Activated CD4-positive, CD25-positive, alpha-beta regulatory T cell (primary cell): Measurements from ENCODE around the gene LNX1.
"Not testable (repeated sequence)": the region's sequence is repeated elsewhere in the genome, so short reads cannot be mapped to it uniquely, and the experiment has no call there.

Experiments used
- DNase-seq, 4 experiments: peaks; one replicate each; lab custom pipeline; 2025; lab: John Stamatoyannopoulos, UW

LNX1 gene

GRCh38 chr4:53494851-53495250 lies 96.4 kb downstream of the LNX1 start:
- no peak for DNase-seq

GRCh38 chr4:53490965-53491622 lies 100.2 kb downstream of the LNX1 start:
- no peak for DNase-seq

DNA sequence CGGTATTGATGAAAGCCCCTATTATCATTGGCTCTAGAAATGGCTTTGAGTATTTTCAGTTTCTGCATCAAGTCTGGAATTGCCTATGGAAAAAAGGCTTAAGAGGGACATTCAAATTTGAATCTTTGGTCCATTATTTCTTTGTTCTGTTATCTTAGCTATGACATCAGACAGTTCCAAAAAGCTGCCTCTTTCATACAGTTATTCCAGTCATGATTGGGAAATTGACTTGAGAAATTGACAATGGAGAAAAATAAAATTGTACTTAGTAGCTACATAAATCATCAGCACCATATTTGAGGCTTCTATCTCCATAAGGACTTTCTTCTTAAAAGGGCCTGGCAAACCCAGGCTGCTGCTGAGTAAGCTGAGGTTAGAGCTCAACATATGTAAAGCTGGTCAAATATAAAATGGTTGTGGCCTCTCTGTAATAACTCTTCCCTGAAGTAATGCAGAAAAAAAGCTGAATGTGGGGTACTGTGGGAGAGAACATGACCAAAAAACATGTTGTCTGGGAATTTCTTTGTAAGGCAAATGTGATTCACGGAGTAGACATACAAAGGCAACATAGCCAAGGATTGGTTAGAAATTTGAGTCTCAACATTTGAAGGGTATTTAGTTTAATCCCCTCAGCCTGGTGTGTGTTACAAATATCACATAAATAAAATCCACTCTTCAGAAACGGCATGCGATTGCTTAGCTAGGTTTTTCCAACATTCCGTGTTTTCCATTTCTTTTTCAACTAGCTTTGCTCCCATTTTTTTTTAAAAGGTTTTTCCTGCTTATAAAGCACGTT lies 100.9 kb downstream of the LNX1 start:
- DNase-seq, result no peak

DNA sequence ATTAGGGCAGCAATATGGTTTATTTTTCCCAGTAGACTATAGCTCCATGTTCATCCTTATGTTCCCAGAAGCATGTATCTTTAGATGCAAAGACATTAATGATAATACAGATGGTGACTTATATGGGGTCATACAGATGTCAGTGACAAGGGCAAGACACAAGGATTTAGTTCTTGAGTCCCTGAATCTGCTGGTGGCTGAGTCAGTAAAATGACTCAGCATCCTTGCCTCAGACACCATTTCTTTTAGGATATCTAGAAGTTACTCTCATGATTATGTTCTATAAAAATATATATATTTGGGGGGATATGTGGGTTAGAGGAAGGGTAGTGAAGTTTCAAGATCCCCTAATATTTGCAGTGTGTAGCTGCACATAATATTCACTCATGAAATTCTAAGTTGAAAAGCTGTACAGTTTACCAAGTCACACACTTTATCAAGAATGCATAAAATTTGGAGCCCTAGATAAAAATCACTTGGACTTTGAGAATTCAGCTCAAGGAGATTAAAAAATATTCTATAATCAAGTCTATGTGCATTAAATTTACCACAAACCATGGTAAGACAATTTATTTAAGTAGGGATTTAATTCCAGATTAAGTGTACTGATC lies 101.9 kb downstream of the LNX1 start:
- DNase-seq, result no peak

GRCh38 chr4:53487766-53488165 lies 103.5 kb downstream of the LNX1 start:
- DNase-seq, result no peak

DNA sequence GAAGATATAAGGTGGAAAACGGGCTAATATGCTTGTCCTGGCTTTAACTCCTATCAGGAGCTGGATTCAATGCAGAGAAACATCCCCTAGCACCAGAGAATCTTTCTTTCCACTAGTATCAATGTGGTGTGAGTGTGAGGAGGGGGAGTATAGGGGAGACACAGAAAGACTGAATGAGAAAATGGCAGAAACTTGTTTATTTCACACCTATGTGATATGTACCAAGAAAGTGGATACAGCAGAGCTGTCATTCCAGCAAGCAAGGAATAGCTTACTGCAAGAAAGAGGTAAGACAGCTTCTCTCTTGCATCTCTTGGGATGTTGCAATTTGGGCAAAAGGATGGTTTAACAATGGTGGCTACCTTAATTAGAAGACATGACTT lies 105.6 kb downstream of the LNX1 start:
- DNase-seq, result no peak

DNA sequence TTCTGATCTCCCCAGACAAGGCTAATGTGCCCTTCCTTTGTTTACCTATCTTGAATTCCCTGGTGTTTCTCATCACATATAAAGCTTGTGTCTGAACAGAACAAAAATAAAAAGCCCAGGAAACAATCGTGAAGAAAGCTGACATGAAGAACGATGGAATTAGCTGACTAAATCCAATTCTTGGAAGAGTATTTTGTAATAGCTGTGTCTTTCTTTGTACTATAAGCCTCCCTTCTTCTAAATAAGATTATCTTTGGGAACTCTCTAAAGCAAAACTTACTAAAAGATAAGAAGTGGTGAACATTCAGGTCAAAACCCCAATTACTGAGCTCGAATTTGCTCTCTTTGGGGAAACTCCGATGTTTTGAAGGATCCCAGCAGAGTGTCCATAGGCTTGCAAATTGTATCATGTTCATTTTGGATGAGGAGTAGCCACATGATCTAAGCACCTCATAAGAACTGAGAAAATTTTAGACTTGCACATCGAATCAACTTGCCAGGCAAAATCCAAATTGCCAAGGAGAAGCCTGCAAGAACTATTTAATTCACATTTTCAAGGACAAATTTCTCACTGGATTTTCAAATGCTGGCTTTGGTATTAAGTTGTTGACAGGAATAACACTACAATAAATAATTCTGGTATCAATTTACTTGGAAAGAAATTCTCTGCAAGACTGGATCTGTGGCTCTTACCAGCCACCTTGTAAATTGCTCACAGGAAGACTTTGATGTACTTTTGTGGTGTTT lies 106.2 kb downstream of the LNX1 start:
- no peak for DNase-seq

- DNase-seq, result no peak
These were observed 108.0 kb downstream of the LNX1 start for GRCh38 chr4:53483250-53483649.

DNA sequence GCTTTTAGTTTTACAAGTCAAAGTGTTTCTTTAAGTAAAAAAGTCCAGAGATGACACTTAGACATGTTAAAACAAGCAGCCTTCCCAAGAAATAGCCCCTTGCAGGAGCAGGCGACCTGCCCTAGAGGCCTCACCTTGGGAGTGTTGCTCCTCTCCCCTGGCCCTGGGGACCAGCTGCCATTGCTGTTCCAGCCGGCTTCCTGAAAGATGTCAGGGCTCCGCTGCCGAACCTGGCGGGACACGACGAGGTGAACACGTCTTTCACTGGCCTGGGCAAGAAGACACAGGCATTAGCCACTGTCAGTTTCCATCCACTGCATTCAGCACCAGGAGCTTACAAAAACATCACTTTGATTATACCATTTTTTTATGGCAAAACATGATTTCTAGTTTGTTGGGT lies 109.7 kb downstream of the LNX1 start:
- DNase-seq, result no peak

DNA sequence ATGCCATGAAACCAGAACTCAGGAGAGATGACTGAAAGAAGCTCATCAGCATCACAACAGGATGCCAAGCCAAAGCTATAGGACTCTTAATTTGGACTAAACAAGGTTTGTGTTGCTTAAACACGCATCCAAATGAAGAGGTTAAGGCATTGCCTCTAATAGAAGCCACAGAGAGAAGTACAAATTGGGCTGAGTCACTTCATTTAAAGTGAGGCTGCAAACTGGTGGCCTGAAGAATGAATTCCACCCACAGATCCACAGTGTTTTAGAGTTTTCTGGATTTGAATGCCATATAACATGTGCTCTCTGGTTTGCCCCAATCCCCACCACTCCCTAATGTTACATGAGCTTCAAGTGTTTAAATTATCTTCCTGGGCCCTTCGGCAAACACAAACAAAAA lies 110.4 kb downstream of the LNX1 start:
- no peak for DNase-seq

DNA sequence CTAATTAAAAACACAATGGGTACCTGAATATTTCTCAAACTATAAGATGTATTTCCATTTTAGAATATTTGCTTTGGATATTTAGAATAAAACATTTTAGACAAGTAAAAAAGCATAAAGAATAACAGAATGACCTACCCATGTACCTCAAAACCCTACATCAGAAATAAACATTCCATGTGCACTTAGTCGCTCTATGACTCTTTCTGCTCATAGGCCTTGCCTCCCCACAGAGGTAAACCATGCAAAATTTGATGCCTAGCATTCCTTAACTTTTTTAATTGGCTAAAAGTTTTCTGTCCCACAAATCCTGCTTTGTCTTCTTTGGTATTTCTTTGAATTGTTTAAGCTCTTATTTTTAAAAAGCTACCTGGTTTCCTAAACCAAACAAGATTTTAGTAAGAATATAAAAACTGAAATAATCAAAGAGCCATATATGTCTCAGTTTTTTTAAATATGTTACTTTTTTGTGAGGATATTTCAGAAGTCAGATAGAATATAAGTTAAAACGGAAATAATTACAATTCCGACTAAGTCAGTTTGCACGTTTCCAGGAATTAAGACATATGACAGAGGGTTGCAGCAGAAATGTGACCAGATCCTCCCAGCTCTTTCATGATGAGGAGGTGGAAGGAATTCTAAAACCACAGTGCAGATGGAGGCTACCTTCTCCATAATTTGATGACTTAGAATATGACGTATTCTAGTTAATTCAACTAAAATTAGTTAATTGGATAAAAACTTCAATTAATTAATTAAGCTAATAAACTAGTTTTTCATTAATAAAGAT lies 111.4 kb downstream of the LNX1 start:
- DNase-seq, result no peak

GRCh38 chr4:53478671-53479456 lies 112.4 kb downstream of the LNX1 start:
- DNase-seq, result no peak

DNA sequence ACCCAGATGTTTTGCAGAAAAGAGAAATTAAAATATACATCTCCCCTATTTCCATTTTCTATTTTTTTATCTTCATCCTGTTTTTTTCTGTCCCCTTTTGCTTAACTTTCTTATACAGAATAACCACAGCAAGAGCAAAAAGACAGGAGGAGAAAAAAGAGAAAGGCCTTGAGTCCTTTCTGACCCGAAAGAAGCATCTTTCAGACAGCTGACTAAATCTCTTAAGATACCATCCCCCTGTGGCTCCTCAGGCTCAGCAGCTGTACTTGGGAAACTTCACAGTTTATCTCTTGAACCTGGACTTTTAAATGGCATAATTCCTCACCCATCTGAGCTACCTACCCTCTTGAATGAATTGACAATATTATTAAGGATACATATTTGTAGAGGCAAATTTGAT lies 113.7 kb downstream of the LNX1 start:
- no peak for DNase-seq

DNA sequence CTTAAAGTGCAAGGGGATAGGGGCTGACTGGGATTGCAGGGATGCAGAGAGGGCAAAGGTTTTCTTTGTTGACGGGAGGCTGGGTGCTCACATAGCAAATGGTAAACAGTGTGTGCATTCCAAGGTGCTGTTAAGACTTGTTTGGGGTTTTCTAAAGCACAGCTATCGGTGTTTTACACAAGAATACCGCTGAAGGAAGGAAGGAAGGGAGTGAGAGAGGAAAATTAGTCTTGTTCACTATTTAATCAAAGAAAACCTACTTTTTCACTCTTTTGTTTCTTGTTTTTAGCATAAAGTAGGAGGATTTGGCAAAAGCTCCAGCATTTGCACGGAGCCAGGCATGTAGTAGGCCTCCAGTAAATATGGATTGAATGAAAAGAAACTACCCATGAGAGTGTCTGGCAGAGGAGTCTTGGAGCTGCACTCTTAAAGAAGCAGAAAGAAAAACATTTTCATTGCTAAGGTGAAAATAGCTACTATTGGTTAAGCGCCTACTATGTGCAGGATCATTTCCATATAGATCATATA lies 114.2 kb downstream of the LNX1 start:
- DNase-seq, result no peak

DNA sequence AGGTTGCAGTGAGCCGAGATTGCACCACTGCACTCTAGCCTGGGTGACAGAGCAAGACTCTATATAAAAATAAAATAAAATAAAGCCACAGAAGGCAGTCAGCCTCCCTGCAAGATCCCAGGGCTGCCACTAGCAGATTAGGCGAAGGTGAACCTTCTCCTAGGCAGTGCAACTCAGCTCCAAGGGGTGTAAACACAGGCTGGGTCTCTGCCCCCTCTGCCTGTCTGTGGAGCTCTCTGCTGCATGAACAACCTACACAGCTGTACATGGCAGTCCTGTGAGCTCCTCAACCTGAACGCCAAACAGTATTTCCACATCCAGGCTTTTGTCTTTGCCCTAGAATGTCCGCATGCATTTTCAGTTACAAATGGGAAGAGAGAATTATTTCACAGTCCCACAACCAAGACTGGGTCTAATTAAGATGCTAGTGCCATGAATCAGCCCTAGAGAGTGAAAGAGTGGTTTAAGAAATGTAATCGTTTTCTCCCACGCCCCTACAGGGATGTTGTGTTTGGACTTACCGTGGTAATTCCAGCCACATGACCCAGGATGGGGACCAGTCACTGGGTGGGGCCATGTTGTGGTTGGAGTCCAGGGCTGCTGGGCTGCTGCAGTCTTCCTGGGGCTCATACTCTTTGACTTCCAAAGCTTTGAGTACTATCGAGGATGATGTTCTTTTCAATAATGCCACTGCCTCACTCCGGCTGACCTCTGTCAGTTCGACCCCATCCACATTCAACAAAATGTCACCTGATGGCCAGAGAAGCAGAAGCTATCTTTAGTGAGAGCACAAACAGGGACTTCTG lies 114.9 kb downstream of the LNX1 start:
- no peak for DNase-seq

GRCh38 chr4:53466576-53466975 lies 124.7 kb downstream of the LNX1 start:
- DNase-seq, result not testable (repeated sequence)

DNA sequence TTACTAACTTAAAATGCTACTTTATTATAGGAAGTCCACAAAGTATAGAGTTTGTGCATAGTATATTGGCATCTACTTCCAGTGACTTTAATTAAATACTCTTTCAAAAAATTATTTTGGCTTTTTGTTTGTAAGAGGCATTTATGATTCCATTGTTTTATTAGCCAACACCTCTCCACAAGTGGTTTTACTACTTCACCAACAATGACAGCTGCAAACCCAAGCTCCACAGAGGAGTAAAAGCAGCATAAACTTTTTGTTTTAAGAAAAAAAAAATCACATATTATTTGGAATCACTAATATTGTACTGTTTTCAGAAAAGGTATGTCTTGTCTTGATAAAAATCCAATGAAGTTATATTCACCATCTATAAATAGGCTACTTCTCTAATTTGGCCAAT lies 125.4 kb downstream of the LNX1 start:
- no peak for DNase-seq

DNA sequence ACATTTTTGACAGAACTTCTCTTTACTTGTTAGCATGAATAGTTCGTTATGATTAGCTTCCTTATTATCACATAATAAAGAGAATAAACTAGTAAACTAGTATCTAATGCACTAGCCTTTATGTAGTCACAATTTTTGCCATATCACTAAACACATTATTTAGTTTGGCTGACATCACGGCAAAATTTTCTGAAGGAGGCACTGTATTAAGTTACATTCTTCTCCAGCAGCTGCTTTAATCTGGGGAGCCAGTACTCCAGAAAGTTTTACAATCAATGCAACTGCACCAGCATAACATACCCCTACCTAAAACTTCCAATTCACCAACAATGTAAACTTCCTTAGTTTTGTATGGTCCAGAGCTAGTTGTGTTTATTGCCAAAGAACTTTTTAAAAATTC lies 126.0 kb downstream of the LNX1 start:
- DNase-seq, result no peak

GRCh38 chr4:53463340-53463739 lies 127.9 kb downstream of the LNX1 start:
- no peak for DNase-seq

DNA sequence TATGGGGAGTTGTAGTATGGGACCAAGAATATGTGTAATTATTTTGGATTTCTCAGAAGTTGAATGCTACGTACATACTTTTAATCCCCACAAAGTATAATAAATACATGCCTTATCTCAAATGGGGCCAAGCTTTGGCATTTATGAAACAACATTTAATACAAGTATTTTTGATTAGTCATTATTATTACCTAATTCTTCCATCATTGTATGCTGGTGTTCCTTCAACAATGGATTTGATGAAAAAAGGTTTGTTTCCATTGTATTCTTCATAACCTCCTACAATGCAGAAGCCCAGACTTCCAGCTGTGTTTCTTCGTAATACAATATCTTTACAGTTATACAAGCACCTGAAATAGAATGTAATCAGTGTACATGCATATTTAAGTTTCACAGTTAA lies 130.0 kb downstream of the LNX1 start:
- no peak for DNase-seq
